ENCODE results near the gene TLR8.

- TF ChIP-seq GATA2 (IDR thresholded peaks at IDR 0.05; ENCODE audit: low read depth, low read length): no peak
- TF ChIP-seq GATA3 (IDR thresholded peaks at IDR 0.05; ENCODE audit: low read depth, low read length): no peak
These were observed 23.3 kb downstream of the TLR8 start for GRCh38 chrX:12929701-12930100.
